Heart left ventricle (tissue), 13 donors: ENCODE measurements around the gene STK26.

Experiments
- POLR2A ChIP-seq, 2 donors: fragments of 450-650 bp; IDR thresholded peaks; one replicate each; pipeline ENCODE4 v1.6.1; 2017; ENCODE audit warnings: antibody characterized with exemption in 2 of 2, mild to moderate bottlenecking in 2 of 2, moderate library complexity in 2 of 2
- TF ChIP-seq, protein P1 (sequence below), 12 donors: fragments of 200-600 bp; sonication (generic) in 4 of 12; IDR thresholded peaks; one replicate each; pipeline versions ENCODE4 v1.5.0 to v1.8.0; 2018 to 2022; ENCODE audit warnings: antibody characterized with exemption in 12 of 12, mild to moderate bottlenecking in 5 of 12
- donor health status: ischemic (EF 13 %, LVEDD 7.1; RV severe dilation, severe dysfunction).
- donor health status: DM: no; HTN: yes; CAD: no.
- donor health status: DM: no; HTN: no; CAD: no.
- donor health status: ischemic (EF 25% LVEDD 6.9; RV normal size, moderate dysfunction).
- donor health status: ischemic (EF 25% LVEDD 5.7; RV mildly dilated, moderate dysfunction).
- donor health status: ischemic (EF 35%, LVEDD 5.7; RV mildly dilated, moderate dysfunction).
- donor health status: nonischemic (EF 11% LVEDD 7.7; RV severe dilation, severe dysfunction).
- donor health status: DM: yes; HTN: yes; CAD: no.
- donor health status: PGD.
- donor health status: ischemic (EF 29% LVEDD 5.4; RV normal size, mild dysfunction).
- donor health status: nonischemic (EF 23%, LVEDD 6.1; RV moderate dilation, normal function).

DNA sequence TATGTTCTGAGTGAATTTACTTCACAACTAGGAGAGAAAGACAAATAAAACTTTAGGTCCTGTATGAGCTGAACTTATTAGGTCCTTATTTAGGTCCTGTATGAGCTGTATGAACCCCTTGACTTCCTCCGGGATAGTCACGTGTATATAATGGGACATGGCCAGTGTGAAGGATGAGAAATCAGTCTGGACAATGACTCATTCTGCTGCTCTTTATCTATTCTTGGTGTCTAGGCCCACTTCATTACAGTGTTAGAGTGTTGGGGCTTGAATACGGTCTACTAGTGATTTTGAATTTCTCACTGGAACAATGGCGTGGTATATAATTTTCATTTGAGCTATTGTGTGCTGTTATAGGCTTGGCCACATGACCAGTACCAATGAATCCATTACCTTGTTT, 21.9 kb downstream of the STK26 start:
- TF ChIP-seq, protein P1, sequence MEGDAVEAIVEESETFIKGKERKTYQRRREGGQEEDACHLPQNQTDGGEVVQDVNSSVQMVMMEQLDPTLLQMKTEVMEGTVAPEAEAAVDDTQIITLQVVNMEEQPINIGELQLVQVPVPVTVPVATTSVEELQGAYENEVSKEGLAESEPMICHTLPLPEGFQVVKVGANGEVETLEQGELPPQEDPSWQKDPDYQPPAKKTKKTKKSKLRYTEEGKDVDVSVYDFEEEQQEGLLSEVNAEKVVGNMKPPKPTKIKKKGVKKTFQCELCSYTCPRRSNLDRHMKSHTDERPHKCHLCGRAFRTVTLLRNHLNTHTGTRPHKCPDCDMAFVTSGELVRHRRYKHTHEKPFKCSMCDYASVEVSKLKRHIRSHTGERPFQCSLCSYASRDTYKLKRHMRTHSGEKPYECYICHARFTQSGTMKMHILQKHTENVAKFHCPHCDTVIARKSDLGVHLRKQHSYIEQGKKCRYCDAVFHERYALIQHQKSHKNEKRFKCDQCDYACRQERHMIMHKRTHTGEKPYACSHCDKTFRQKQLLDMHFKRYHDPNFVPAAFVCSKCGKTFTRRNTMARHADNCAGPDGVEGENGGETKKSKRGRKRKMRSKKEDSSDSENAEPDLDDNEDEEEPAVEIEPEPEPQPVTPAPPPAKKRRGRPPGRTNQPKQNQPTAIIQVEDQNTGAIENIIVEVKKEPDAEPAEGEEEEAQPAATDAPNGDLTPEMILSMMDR (IDR thresholded peaks at IDR 0.05) = no peak
- no peak for TF ChIP-seq POLR2A (IDR thresholded peaks at IDR 0.05)
